ENCODE results near the gene AMACR. TPM values are rescaled to one million over a fixed set of nuclear protein-coding genes. Genes with fewer than 3 reads are reported as not detected.

The AMACR gene
- total and polyA plus RNA-seq, 2 of the 13 experiments (the other 11 are each of a cell fraction or from before 2014, with no cell fraction given), result 8.9 to 19.7 TPM

DNA sequence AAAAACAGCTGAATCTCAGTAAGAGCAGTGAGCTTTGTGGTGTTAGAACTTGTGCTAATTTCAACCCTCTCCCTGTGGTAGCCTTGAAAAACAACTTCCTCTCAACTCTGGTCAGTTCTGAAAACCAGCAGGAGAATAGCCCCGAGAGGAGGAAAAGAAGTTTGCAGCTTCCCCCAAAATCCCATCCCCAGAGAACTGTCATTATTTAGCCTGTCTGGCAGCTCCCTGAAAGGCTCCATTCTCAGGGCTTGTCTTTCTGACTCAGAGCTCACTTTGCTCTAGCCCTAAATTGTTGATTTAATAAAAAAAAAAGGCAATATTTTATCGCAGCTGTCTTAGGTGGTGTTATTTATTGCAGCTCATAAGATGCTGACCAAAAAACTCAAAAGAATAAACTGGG lies 12.0 kb downstream of the AMACR start:
- POLR2A ChIA-PET, result interaction anchor here (2.7 to 3.1 kb wide), 2 partner anchors 11 to 12 kb away, joined by 10 to 23 read pairs; partner anchors contain the start of gene AMACR
- in situ Hi-C loops (cut with HindIII; ENCODE audit: extremely low pct_ligation_motif_present, low pct_unique_long_range_greater_than_20kb), result loop anchor here (25.0 kb wide), 1 partner anchor 466 kb away; no protein-coding TSS in a partner anchor
- Histone ChIP-seq H3K79me2 (ENCODE audit: insufficient read depth, low read length) (no peaks in the 10 kb centered on the region), H2AFZ (ENCODE audit: low read length) (no peak overlapping the region), H3K27ac (ENCODE audit: extremely low read length, insufficient read depth, low read length) (peak overlapping the region; percentile 43), H3K9ac (ENCODE audit: insufficient read depth, low read depth, low read length) (no peak overlapping the region), H3K4me2 (ENCODE audit: low read depth, low read length) (no peak overlapping the region), H3K27me3 (ENCODE audit: control insufficient read depth in 1 of 2, insufficient read depth in 2 of 2, low read length in 2 of 2) (no peaks in the 10 kb centered on the region), H3K9me3 (ENCODE audit: low read length) (no peaks in the 10 kb centered on the region), H3K4me3 (replicated peaks in 1 of 3; ENCODE audit: insufficient read depth in 1 of 3, low read depth in 2 of 3, low read length in 3 of 3) (no peak overlapping the region), H3K4me1 (ENCODE audit: insufficient read depth, low read length) (peaks cover 35% of the 10 kb centered on the region), H3K36me3 (replicated peaks in 1 of 2; ENCODE audit: control insufficient read depth in 1 of 2, insufficient read depth in 2 of 2, low read length in 2 of 2) (peaks cover 4 to 16% of the 10 kb centered on the region in 2 experiments; a peak in 4 of 5 replicates), H4K20me1 (ENCODE audit: insufficient read depth, low read length) (no peaks in the 10 kb centered on the region)
- intact Hi-C loops (cut with micrococcal nuclease; ENCODE audit: unreplicated experiment), result loop anchor here (10.0 kb wide), 1 partner anchor 469 kb away; no protein-coding TSS in a partner anchor
- ATAC-seq (no peak), FAIRE-seq (no peak), DNase-seq (ENCODE audit: low spot score) (no peak)
- CTCF ChIA-PET (ENCODE audit: low intra/inter-chr PET ratio, low total read pairs), result no interaction called here
- no TSS peak for BruUV-seq (replicated peaks)
- TF ChIP-seq ZNF816 (CRISPR knock-in tag; IDR thresholded peaks at IDR 0.05; ENCODE audit: borderline replicate concordance) (no peak), ZBTB7B (CRISPR knock-in tag; IDR thresholded peaks at IDR 0.05) (no peak), ZNF589 (CRISPR knock-in tag; conservative IDR thresholded peaks at IDR 0.05) (no peak), IRX3 (CRISPR knock-in tag; IDR thresholded peaks at IDR 0.05; ENCODE audit: borderline replicate concordance, low read depth) (no peak), ZNF569 (CRISPR knock-in tag; IDR thresholded peaks at IDR 0.05; ENCODE audit: borderline replicate concordance) (no peak), ZNF484 (CRISPR knock-in tag; IDR thresholded peaks at IDR 0.05; ENCODE audit: borderline replicate concordance, low read depth) (no peak), TBX2 (CRISPR knock-in tag; IDR thresholded peaks at IDR 0.05; ENCODE audit: borderline replicate concordance) (no peak), FOSL1 (CRISPR knock-in tag; IDR thresholded peaks at IDR 0.05; ENCODE audit: borderline replicate concordance) (no peak), RAD21 (CRISPR knock-in tag; IDR thresholded peaks at IDR 0.05) (no peak), KLF9 (CRISPR knock-in tag; IDR thresholded peaks at IDR 0.05; ENCODE audit: low read depth) (no peak), FOXO1 (CRISPR knock-in tag; IDR thresholded peaks at IDR 0.05) (no peak)
- TF ChIP-seq, protein P1, sequence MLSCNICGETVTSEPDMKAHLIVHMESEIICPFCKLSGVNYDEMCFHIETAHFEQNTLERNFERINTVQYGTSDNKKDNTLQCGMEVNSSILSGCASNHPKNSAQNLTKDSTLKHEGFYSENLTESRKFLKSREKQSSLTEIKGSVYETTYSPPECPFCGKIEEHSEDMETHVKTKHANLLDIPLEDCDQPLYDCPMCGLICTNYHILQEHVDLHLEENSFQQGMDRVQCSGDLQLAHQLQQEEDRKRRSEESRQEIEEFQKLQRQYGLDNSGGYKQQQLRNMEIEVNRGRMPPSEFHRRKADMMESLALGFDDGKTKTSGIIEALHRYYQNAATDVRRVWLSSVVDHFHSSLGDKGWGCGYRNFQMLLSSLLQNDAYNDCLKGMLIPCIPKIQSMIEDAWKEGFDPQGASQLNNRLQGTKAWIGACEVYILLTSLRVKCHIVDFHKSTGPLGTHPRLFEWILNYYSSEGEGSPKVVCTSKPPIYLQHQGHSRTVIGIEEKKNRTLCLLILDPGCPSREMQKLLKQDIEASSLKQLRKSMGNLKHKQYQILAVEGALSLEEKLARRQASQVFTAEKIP (CRISPR knock-in tag; IDR thresholded peaks at IDR 0.05; ENCODE audit: borderline replicate concordance), result no peak
- TF ChIP-seq, protein P2, sequence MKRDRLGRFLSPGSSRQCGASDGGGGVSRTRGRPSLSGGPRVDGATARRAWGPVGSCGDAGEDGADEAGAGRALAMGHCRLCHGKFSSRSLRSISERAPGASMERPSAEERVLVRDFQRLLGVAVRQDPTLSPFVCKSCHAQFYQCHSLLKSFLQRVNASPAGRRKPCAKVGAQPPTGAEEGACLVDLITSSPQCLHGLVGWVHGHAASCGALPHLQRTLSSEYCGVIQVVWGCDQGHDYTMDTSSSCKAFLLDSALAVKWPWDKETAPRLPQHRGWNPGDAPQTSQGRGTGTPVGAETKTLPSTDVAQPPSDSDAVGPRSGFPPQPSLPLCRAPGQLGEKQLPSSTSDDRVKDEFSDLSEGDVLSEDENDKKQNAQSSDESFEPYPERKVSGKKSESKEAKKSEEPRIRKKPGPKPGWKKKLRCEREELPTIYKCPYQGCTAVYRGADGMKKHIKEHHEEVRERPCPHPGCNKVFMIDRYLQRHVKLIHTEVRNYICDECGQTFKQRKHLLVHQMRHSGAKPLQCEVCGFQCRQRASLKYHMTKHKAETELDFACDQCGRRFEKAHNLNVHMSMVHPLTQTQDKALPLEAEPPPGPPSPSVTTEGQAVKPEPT (CRISPR knock-in tag; IDR thresholded peaks at IDR 0.05; ENCODE audit: low read depth), result no peak
- TF ChIP-seq, protein P3, sequence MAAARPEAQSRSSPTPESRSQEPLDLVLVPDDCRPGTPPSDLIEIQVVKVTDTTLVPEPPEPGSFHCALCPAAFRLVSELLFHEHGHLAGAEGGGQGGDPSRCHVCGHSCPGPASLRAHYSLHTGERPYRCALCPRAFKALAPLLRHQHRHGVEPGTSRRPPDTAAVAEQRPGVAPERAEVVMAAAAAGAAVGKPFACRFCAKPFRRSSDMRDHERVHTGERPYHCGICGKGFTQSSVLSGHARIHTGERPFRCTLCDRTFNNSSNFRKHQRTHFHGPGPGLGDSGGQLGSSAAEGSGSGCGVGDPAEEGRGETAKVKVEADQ (CRISPR knock-in tag; IDR thresholded peaks at IDR 0.05; ENCODE audit: borderline replicate concordance), result no peak
- TF ChIP-seq, protein P4, sequence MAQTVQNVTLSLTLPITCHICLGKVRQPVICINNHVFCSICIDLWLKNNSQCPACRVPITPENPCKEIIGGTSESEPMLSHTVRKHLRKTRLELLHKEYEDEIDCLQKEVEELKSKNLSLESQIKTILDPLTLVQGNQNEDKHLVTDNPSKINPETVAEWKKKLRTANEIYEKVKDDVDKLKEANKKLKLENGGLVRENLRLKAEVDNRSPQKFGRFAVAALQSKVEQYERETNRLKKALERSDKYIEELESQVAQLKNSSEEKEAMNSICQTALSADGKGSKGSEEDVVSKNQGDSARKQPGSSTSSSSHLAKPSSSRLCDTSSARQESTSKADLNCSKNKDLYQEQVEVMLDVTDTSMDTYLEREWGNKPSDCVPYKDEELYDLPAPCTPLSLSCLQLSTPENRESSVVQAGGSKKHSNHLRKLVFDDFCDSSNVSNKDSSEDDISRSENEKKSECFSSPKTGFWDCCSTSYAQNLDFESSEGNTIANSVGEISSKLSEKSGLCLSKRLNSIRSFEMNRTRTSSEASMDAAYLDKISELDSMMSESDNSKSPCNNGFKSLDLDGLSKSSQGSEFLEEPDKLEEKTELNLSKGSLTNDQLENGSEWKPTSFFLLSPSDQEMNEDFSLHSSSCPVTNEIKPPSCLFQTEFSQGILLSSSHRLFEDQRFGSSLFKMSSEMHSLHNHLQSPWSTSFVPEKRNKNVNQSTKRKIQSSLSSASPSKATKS (CRISPR knock-in tag; IDR thresholded peaks at IDR 0.05), result no peak
- TF ChIP-seq, protein P5, sequence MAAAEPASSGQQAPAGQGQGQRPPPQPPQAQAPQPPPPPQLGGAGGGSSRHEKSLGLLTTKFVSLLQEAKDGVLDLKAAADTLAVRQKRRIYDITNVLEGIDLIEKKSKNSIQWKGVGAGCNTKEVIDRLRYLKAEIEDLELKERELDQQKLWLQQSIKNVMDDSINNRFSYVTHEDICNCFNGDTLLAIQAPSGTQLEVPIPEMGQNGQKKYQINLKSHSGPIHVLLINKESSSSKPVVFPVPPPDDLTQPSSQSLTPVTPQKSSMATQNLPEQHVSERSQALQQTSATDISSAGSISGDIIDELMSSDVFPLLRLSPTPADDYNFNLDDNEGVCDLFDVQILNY (CRISPR knock-in tag; conservative IDR thresholded peaks at IDR 0.05), result no peak
- WGBS (ENCODE audit: low lambda C conversion rate), result 84% methylated on average over 2 of the region's 2 CpGs
